MM.1S (cell line): Measurements from ENCODE around the gene NCAN.

Experiments used
- EZH2 ChIP-seq: fragments of 300-600 bp; sonication (generic); optimal IDR thresholded peaks from 2 replicates; pipeline ENCODE3; 2017; ENCODE audit warnings: low read depth, mild to moderate bottlenecking, antibody characterized with exemption, low read length, mixed read lengths
- EZH2phosphoT487 ChIP-seq: fragments of 300-600 bp; sonication (generic); IDR thresholded peaks from 2 replicates; pipeline ENCODE4 v1.6.1; 2018; ENCODE audit warnings: antibody characterized with exemption, low read length
- TF ChIP-seq, protein P1 (sequence below): fragments of 300-600 bp; sonication (generic); IDR thresholded peaks from 2 replicates; pipeline ENCODE4 v1.5.1; 2016; ENCODE audit warnings: antibody characterized with exemption, low read length, mixed read lengths

DNA sequence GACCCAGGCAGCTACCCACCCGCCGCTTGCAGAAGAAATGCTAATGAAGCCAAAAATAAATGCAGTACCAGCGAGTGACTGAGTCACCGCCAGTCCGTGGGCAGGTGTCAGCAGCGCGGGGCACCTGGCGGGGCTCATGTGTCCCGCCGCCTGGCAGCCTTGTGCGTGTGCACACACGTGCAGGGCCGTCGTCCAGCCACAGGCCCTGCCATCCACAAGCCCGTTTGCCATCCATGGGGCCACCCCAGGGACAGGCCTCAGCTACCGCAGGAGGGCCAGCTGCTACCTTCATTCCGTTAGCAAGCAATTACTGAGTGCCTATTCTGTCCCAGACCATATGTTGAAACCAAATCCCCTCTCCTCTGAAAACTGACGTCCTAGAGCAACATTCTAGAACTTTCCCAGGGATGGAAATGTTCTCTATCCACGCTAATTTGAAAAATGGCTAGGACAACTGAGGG lies 20.5 kb downstream of the NCAN start:
- TF ChIP-seq, protein P1, sequence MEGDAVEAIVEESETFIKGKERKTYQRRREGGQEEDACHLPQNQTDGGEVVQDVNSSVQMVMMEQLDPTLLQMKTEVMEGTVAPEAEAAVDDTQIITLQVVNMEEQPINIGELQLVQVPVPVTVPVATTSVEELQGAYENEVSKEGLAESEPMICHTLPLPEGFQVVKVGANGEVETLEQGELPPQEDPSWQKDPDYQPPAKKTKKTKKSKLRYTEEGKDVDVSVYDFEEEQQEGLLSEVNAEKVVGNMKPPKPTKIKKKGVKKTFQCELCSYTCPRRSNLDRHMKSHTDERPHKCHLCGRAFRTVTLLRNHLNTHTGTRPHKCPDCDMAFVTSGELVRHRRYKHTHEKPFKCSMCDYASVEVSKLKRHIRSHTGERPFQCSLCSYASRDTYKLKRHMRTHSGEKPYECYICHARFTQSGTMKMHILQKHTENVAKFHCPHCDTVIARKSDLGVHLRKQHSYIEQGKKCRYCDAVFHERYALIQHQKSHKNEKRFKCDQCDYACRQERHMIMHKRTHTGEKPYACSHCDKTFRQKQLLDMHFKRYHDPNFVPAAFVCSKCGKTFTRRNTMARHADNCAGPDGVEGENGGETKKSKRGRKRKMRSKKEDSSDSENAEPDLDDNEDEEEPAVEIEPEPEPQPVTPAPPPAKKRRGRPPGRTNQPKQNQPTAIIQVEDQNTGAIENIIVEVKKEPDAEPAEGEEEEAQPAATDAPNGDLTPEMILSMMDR: no peak
- TF ChIP-seq EZH2 (no peak), EZH2phosphoT487 (no peak)
